GM21367 (cell line): ENCODE data around the gene ZBTB33.

Experiments
- ATAC-seq: cut with Tn5 transposase; IDR thresholded peaks from one replicate; pipeline ENCODE4 v1.9.1; 2021; ENCODE audit not compliant: unreplicated experiment

The ZBTB33 gene

GRCh38 chrX:120262859-120263708 is 12.5 kb downstream of the ZBTB33 start:
- ATAC-seq: no peak

GRCh38 chrX:120264341-120264740 is 13.7 kb downstream of the ZBTB33 start:
- ATAC-seq: no peak

- ATAC-seq: no peak
These were observed 18.9 kb downstream of the ZBTB33 start for GRCh38 chrX:120269373-120270035.

GRCh38 chrX:120270567-120270966 is 20.0 kb downstream of the ZBTB33 start:
- no peak for ATAC-seq

GRCh38 chrX:120271218-120271617 is 20.6 kb downstream of the ZBTB33 start:
- ATAC-seq: no peak

GRCh38 chrX:120274145-120274544 is 23.5 kb downstream of the ZBTB33 start:
- ATAC-seq: no peak

- no peak for ATAC-seq
These were observed 24.3 kb downstream of the ZBTB33 start for GRCh38 chrX:120274958-120275357.

- ATAC-seq: no peak
These were observed 30.5 kb downstream of the ZBTB33 start for GRCh38 chrX:120281021-120281624.

GRCh38 chrX:120281761-120282160 is 31.1 kb downstream of the ZBTB33 start:
- ATAC-seq: no peak

- no peak for ATAC-seq
These were observed 32.1 kb downstream of the ZBTB33 start for GRCh38 chrX:120282697-120283096.

- ATAC-seq: peak; percentile 30
These were observed 36.3 kb downstream of the ZBTB33 start for GRCh38 chrX:120286733-120287512.

- ATAC-seq: peak; percentile 63
These were observed 37.0 kb downstream of the ZBTB33 start for GRCh38 chrX:120287513-120288112.

- ATAC-seq: no peak
These were observed 39.5 kb downstream of the ZBTB33 start for GRCh38 chrX:120290107-120290506.

- no peak for ATAC-seq
These were observed 40.6 kb downstream of the ZBTB33 start for GRCh38 chrX:120291211-120291610.

GRCh38 chrX:120293015-120293414 is 42.4 kb downstream of the ZBTB33 start:
- ATAC-seq: no peak

GRCh38 chrX:120294651-120295050 is 44.0 kb downstream of the ZBTB33 start:
- no peak for ATAC-seq

GRCh38 chrX:120297923-120298322 is 47.3 kb downstream of the ZBTB33 start:
- no peak for ATAC-seq

- ATAC-seq: no peak
These were observed 49.3 kb downstream of the ZBTB33 start for GRCh38 chrX:120299928-120300327.

- ATAC-seq: no peak
These were observed 50.9 kb downstream of the ZBTB33 start for GRCh38 chrX:120301497-120301896.

- no peak for ATAC-seq
These were observed 51.3 kb downstream of the ZBTB33 start for GRCh38 chrX:120301960-120302359.

GRCh38 chrX:120302434-120302833 is 51.8 kb downstream of the ZBTB33 start:
- ATAC-seq: peak; percentile 96
